Retinal pigment epithelial cell (primary cell): ENCODE measurements around the gene MR1.

Experiments used
- DNase-seq: peaks from one replicate; pipeline ENCODE4 v3.0.0-alpha.2; 2010; ENCODE audit warnings: low read depth
- H3K4me3 ChIP-seq: 2 replicates; pipeline ENCODE4 v1.5.1; 2011; ENCODE audit warnings: mild to moderate bottlenecking, low read length, control low read depth, moderate library complexity
- TF ChIP-seq, protein P1 (sequence below): conservative IDR thresholded peaks from 2 replicates; pipeline ENCODE4 v1.5.1; 2011; ENCODE audit warnings: low read depth, low read length, control low read depth, inconsistent platforms

Gene MR1

DNA sequence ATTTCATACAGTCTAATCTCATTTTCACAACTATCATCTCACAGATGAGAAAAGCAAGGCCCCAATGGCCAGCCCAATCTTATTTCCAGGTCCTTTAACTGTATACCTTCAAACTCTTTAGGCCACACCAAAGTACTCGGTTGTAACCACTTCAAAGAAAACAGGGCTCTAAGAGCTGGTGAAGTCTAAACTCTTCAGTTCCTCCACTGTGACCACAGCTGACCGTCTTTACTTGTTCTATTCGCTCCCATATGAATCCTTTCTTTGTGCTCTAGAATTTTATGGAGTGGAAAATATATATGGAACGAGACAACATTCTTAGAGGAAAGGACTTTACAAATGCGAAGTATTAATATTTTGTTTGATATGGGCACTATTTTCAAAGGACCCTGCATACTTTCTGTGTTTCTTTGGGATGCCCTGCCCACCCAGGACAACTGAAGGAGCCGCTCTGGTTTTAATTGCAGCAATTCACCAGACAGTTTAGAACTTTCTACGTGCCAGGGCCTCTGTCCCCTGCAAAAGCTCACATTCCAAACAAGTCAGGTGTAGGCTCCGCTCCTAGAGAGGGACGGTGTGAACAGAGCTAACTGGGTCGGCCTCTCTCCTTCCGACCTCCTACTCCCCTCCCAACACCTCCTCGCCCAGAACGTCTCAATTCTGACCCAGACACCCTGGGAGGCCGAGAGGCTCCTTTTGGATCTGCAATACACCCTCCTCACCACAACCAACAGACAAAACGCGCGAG, 70.4 kb downstream of the MR1 start:
- TF ChIP-seq, protein P1, sequence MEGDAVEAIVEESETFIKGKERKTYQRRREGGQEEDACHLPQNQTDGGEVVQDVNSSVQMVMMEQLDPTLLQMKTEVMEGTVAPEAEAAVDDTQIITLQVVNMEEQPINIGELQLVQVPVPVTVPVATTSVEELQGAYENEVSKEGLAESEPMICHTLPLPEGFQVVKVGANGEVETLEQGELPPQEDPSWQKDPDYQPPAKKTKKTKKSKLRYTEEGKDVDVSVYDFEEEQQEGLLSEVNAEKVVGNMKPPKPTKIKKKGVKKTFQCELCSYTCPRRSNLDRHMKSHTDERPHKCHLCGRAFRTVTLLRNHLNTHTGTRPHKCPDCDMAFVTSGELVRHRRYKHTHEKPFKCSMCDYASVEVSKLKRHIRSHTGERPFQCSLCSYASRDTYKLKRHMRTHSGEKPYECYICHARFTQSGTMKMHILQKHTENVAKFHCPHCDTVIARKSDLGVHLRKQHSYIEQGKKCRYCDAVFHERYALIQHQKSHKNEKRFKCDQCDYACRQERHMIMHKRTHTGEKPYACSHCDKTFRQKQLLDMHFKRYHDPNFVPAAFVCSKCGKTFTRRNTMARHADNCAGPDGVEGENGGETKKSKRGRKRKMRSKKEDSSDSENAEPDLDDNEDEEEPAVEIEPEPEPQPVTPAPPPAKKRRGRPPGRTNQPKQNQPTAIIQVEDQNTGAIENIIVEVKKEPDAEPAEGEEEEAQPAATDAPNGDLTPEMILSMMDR = no peak
- H3K4me3 ChIP-seq = peak overlapping the region; percentile 71
- DNase-seq = no peak

DNA sequence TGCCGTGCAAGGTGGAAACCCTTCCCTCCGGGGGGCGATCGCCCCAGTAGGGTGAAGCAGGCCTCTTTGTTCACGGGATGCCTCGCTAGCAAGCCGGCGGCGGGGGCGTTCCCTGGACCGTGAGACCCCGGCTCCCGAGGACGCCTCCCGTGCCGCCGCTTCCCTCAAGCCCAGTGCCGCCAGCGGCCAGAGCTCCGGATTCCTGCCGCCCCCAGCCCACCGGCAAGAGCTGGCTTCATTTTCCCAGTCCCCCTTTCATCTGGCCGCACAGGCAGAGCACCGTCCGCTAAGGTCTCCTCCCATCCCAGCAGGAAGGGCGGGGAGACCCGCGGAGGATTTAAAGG, 71.0 kb downstream of the MR1 start:
- DNase-seq = no peak
- peak overlapping the region; percentile 71 for H3K4me3 ChIP-seq
- TF ChIP-seq, protein P1 = no peak

DNA sequence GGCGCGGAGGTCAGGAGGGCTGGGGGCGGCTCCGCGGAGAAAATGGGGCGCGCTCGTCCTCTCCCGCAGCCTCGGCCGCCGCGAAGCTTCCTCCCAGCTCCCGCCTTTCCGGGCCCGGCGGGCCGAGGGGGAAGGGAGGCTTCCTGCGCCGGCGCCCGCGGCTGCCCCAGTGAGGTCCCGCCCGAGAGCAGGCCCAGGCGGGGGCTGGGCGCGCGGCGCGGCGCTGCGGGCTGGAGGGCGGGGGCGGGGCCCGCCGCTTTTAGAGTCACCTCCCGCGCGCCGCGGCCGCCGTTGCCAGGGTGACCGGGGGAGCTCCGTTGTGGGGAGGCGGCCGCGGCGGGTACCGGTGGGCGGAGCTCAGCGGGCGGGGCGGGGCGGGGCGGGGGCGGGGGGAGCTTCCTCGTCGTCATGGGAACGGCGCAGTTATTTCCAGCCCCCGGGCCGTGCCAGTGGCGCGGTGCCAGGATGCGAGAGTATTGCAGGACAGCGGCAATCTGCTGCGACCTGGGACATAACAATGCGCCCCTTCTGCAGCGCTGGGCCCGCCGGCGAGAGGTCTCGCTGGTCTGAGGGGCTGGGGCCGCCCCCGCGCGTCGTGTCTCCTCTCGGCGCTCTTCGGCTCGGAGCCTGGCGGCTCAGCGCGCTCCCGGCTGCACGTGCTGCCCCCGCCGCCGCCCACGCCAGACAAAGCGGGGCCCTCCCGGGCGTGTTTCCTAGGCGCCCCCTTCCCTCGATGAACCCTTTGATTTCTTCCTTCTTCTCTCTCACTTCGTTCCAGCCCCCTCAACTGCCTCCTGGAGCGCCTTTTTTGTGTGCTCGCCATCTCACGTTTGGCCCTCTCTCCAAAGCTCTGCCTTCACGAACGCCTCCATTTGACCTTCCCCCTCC, 71.6 kb downstream of the MR1 start:
- no peak for DNase-seq
- peak overlapping the region; percentile 71 for H3K4me3 ChIP-seq
- TF ChIP-seq, protein P1 = no peak

DNA sequence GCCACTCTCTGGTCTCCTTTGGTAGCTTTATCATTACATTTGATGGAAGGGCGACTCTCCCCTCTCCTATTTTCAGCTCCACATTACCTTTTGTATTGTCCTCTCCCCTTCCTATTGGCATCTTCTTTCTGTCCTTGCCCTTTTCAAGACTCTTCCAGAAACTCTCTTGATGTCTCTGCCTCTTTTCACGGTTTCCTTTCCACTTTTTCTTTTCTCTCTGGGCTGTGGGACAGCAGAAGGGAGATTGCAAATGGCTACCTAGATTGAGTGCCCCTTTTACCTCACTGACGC, 72.2 kb downstream of the MR1 start:
- TF ChIP-seq, protein P1 = no peak
- no peak for DNase-seq
- H3K4me3 ChIP-seq = peak overlapping the region; percentile 41

DNA sequence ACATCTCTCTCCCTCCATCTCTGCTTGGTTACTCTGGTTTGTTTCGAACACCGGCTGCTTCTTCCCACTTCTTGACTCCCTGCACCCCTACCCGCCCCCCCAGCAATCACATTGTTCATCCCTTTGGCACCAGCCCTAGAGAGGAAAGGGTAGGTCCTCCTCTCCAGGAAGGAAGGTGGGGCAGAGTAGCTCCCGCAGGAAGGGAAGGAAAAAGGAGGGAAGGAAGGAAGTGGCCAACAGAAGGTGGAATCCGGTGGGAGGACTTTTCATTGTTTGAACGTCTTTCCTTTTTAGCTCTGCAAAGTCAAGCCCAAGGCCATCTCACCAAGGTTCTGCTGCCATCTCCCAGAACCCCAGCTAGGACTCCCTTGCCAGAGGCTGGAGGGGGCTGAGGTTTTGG, 72.7 kb downstream of the MR1 start:
- no peak for DNase-seq
- TF ChIP-seq, protein P1 = no peak
- no peak overlapping the region for H3K4me3 ChIP-seq

DNA sequence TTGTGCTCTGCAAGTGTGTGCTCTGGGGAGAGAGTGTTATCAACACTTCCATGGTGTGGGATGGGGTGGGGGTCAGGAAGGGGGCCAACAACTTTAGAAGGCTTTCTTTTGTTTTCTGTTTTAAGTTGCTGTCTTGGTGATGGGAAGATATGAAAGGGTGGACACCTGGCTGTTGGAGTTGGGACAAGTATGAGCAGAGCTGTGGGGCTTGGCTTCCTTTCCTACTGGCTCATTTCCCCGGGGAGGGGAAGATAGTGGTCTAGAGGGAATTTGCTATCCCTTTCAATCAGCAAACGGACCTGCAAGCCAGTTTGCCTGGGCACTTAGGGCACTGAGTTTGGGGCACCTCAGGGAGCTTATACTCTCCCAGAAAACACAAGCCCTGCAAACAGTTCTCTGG, 73.9 kb downstream of the MR1 start:
- no peak for DNase-seq
- TF ChIP-seq, protein P1 = no peak
- H3K4me3 ChIP-seq = no peak overlapping the region
